NCI-H2196 treated with DMSO at 0.1 percent for 48 hours (cell line): ENCODE data around the gene KCTD21.
"Not testable (repeated sequence)": the region's sequence is repeated elsewhere in the genome, so short reads cannot be mapped to it uniquely, and the experiment has no call there.

Experiments used
- DNase-seq: peaks from one replicate; lab custom pipeline; 2025; ENCODE audit not compliant: unreplicated experiment; lab: John Stamatoyannopoulos, UW

KCTD21 gene

DNA sequence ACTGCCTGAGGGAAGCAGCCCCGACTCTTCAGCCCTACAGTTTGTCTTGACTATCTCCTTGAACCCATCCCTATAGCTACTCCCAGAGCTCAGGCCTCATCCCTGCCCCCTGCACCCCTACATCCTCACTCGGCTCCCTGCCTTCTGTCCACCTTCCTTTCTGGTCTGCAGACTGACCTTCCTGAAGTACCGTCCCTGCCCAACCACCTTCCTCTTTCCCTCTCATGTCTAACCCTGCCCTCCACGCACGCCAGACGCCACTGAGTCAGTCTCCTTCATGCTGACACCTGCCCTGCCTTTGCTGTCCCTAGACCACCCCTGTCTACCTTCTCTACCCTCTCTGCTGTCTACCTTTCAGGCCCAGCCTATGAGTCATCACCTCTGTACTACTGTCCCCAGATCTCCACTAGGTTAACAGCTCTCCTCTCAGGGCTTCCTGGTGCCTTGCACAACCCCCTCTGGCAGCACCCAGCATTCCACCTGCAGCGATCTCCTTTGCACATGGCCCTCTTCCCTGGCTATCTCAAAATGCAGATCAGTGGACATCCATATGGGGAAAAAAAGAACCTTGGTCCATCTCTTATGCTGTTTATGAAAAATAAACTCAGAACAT lies 8.9 kb downstream of the KCTD21 start:
- no peak for DNase-seq

GRCh38 chr11:78177216-78177615 lies 11.2 kb downstream of the KCTD21 start:
- DNase-seq, result no peak

GRCh38 chr11:78176605-78177141 lies 11.8 kb downstream of the KCTD21 start:
- DNase-seq, result no peak

DNA sequence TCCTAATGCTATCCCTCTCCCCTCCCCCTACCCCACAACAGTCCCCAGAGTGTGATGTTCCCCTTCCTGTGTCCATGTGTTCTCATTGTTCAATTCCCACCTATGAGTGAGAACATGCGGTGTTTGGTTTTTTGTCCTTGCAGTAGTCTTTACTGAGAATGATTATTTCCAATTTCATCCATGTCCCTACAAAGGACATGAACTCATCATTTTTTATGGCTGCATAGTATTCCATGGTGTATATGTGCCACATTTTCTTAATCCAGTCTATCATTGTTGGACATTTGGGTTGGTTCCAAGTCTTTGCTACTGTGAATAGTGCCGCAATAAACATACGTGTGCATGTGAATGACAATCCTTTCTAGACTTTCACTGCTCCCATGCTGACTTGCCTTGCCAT lies 12.6 kb downstream of the KCTD21 start:
- DNase-seq, result not testable (repeated sequence)

DNA sequence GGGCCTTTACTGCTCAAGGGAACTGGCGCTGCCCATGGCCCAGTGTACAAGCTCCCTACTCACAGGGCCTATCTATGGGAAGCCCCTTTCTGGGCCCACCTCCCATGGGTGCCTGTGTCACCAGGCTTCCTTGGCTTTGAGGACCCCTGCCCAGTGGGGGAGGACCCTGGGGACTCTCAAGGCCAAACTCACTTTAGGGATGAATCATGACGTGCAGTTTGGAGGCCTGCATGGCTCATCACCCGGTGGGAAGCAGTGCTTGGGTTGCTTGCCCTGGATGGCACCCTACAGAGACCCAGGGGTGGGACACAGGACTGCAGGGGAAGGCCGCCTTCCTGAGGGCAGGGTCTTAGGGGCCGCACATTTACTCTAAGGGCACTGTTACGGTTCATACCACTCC lies 16.5 kb downstream of the KCTD21 start:
- no peak for DNase-seq

GRCh38 chr11:78170874-78171549 lies 17.4 kb downstream of the KCTD21 start:
- DNase-seq, result no peak

- no peak for DNase-seq
Measured at GRCh38 chr11:78170413-78170812, 18.0 kb downstream of the KCTD21 start.

DNA sequence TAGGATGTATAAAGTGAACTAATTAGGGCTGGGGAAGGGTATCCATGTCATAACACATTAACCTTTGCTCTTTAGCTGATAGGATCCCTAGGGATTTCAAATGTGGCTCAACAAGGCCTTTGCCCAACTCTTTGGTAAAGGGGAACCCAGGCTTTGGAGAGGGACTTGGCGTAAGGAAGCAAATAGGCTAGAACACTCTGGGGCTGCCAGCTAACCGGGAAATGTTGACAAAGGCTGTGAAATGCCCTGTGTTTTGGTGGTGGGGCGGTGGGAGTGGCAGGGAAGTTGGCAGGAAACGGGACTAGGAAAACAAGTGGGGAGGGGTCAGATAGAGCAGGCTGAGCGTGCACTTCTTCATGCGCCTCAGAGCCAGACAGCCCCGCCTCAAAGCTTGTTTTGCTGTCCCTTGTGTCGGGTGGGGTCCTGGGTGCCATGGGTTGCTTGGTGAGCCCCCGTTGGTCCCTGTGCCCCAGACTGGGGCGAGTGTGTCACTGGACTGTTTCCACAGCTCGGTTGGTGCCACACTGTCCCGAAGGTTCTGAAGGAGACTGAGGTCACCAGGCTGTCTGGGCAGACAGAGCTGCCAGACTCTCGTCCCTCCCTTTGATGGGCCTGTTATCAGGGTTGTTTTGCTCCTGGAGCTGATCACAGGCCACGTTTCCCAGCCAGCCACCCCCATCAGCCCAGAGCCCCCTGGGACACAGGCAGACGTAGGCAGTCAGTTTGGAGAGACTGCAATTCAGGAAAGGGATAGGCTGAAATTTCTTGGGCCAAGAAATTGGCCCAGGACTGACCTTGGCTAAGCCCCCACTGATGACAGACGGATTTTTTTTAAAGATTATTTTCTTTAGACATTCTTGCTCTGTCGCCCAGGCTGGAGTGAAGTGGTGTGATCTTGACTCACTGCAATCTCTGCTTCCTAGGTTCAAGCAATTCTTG lies 19.6 kb downstream of the KCTD21 start:
- no peak for DNase-seq

DNA sequence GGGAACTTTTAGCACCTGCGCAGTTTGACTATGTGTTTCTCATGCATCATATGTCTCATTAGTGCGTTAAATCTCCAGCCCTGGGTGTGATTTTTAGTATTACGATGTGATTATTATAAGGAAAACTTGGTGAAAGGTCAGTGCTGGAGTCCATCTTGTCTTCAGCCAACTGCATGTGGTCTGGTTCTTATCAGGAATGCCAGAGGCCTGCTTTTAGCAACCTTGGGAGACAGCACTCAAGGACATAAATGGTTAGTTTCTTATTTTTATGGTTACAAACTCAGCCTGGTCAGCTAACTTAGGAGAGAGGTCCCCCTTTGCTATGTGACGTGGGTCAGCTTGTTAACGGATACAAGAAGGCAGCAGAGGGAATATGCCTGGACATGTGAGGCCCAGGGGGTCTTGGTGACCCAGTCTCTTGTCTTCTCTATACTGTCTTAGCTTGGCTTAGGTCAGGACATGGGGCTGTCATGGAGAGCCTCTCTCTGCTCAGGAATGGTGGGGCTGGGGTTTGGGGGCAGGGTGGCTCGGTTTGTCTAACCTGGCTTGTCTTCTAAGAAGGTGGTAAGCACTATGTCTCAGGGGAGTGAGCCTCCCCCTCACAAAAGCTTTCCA lies 21.5 kb downstream of the KCTD21 start:
- no peak for DNase-seq

DNA sequence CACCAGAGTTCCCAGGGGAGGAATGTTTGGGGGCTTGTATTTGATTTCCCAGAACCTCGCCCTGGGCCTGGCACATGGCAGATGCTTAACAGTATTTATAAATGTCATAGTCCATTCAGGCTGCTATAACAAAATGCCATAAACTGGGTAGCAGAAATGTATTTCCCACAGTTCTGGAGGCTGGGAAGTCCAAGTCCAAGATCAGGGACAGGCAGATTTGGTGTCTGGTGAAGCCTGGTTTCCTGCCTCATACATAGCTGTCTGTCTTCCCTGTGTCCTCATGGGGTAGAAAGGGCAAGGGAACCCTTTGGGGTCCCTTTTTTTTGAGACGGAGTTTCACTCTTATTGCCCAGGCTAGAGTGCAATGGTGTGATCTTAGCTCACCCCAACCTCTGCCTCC lies 24.0 kb downstream of the KCTD21 start:
- no peak for DNase-seq

DNA sequence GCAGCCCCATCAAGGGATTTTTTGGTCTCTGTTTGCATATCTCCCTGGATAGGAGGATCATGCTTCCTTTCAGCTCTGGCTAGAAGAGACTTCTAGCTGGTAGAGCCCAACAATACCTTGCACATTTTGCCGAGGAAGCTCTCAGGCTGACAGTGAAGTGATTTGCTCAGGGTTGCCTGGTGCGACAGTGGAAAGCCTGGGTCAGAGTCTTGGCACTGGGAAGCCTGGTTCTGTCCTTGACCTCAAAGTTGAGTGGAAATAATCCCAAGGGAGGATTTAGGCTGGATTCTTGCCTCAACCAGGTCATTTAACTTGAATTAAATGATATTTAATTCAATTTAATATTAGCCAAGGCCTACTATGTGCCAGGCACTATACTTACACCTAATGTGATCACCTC lies 24.6 kb downstream of the KCTD21 start:
- no peak for DNase-seq

- DNase-seq, result no peak
Measured at GRCh38 chr11:78161962-78162371, 26.5 kb downstream of the KCTD21 start.

DNA sequence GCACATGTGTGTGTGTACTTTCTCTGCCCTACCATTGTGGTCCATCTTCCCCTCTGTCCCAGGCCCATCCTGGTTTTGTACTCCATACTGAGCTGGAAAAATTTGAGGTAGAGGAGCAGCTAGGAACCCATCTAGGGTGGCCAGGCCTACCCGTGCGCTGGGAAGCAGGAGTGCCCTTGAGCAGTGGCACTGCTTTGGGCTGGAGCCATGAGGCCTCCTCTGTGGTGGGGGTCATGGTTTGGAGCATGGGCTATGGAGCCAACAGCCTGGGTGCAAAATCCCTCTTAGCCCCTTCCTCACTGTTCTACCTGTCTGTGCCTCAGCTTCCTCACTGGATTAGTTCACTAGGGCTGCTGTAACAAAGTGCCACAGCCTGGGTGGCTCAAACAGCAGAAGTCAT lies 27.1 kb downstream of the KCTD21 start:
- no peak for DNase-seq

- DNase-seq, result no peak
Measured at GRCh38 chr11:78160557-78160956, 27.9 kb downstream of the KCTD21 start.

- no peak for DNase-seq
Measured at GRCh38 chr11:78158987-78159652, 29.3 kb downstream of the KCTD21 start.

GRCh38 chr11:78156127-78156844 lies 32.1 kb downstream of the KCTD21 start:
- DNase-seq, result no peak

DNA sequence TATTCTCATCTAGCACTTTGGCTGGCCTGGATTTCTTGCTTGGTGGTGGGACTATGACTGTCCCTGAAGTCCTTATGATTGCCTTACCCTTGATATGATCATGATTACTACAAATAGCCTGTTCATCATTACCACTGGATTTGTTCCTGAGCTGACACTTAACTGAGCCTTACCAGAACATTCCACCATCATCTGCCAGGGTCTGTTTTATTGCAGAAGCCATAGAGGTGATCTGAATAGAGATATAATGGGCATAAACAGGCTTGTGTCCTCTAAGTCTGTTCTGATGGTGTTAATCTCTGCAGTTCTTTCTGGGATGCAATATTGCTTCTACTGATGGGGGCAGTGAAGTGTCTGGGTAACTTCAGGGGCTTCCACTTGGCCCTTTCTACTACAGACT lies 36.6 kb downstream of the KCTD21 start:
- no peak for DNase-seq

DNA sequence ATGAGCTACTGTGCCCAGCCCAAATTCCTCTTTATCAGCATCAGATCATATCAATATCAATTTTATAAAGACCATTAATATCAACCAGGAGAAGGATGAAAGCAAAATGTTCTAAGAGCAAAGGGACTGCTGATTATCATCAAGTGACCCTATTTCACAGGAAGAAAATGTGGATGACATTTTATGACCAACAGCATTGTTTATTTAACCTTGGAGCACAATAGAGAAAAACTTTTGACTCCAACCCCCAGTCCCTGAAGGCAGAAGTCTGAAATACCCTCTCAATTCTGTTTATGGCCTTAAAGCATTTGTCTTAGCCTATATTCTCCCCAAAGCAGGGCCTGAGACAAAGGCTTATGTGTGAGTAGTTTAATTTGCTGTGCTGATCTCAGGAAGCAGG lies 37.7 kb downstream of the KCTD21 start:
- DNase-seq, result no peak

GRCh38 chr11:78150346-78150745 lies 38.1 kb downstream of the KCTD21 start:
- no peak for DNase-seq

- no peak for DNase-seq
Measured at GRCh38 chr11:78149646-78150045, 38.8 kb downstream of the KCTD21 start.
